Esophagus muscularis mucosa (tissue), 4 donors: ENCODE data around the gene SCFD2. TPM values are rescaled to one million over a fixed set of nuclear protein-coding genes. Genes with fewer than 3 reads are reported as not detected.

Source experiments
- DNase-seq: peaks from one replicate; pipeline ENCODE4 v3.0.0-alpha.2; 2017; ENCODE audit errors: extremely low spot score
- H3K27ac ChIP-seq, 4 donors: fragments of 200-600 bp; sonication (generic); replicated peaks in 1 of 4; 1 replicate in 3 of 4; 2 replicates in 1 of 4; pipeline ENCODE4 v1.5.1; 2016 to 2019; ENCODE audit warnings: mild to moderate bottlenecking in 1 of 4
- H3K27me3 ChIP-seq, 4 donors: fragments of 200-600 bp; sonication (generic); one replicate each; pipeline versions ENCODE4 v1.5.1 to v1.6.0; 2016 to 2019
- H3K36me3 ChIP-seq, 4 donors: fragments of 200-600 bp; sonication (generic); one replicate each; pipeline ENCODE4 v1.5.1; 2016 to 2019
- H3K4me1 ChIP-seq, 4 donors: fragments of 200-600 bp; sonication (generic); one replicate each; pipeline ENCODE4 v1.5.1; 2016 to 2019
- H3K4me3 ChIP-seq, 4 donors: fragments of 200-600 bp; sonication (generic); 1 replicate in 2 of 4; 2 replicates in 2 of 4; pipeline ENCODE4 v1.5.1; 2016 to 2019; ENCODE audit warnings: mild to moderate bottlenecking in 4 of 4, moderate library complexity in 1 of 4
- H3K9me3 ChIP-seq, 4 donors: fragments of 200-600 bp; sonication (generic); 1 replicate in 3 of 4; 2 replicates in 1 of 4; pipeline ENCODE4 v1.5.1; 2016 to 2019
- EP300 ChIP-seq: sonication (generic); formaldehyde crosslinking; IDR thresholded peaks from one replicate; pipeline ENCODE4 v1.6.1; 2017; ENCODE audit warnings: antibody characterized with exemption
- POLR2A ChIP-seq: fragments of 450-650 bp; IDR thresholded peaks from one replicate; pipeline ENCODE4 v1.6.1; 2017; ENCODE audit warnings: antibody characterized with exemption, moderate library complexity, mild to moderate bottlenecking, low read depth
- POLR2AphosphoS5 ChIP-seq, 2 donors: sonication (generic); formaldehyde crosslinking; IDR thresholded peaks; one replicate each; pipeline ENCODE4 v1.6.1; 2017; ENCODE audit warnings: antibody characterized with exemption in 2 of 2
- WGBS: methylation state at CpG from one replicate; pipeline ENCODE4 v1.1.5; 2018; 5-methylcytosine and 5-hydroxymethylcytosine counted together
- intact Hi-C: fragments of 100-400 bp; cut with DNase I; formaldehyde crosslinking; loops from one replicate; pipeline ENCODE4 v1.15.1; 2023
- total RNA-seq, 4 donors: library from RNA; depleted of rRNA; stranded (reverse); fragments of >200 nt; gene quantifications; one replicate each; pipeline versions ENCODE4 v1.1.0 to v1.2.1, GENCODE V29; 2016
- TF ChIP-seq, protein P1 (sequence below), 3 experiments: fragments of 200-600 bp in 2 of 3; fragments of 450-650 bp in 1 of 3; sonication (generic) in 2 of 3; IDR thresholded peaks; one replicate each; pipeline ENCODE4 v1.5.1; 2017 to 2019; ENCODE audit warnings: antibody characterized with exemption in 3 of 3, mild to moderate bottlenecking in 2 of 3, moderate library complexity in 1 of 3

The SCFD2 gene
- total RNA-seq, 4 donors from 2014 or later = 10.0 to 15.7 (median 12.7) TPM

DNA sequence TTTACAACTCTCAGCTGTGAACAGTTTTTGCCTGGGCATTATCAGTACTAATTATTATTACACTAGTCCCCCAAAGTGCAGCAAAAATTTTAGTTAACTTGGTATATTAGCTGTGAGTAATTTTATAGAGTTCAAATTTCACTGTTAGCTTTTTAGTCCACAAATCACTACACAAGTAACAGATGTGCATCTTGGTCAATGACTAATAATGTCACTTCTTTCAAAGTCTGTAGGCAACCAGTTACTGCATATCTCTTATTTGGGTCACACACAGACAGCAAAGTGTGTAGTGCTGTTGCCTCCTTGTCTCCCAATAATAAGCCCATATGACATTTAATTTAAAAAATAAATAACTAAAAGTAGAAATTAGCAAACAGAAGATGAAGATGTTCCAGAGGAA lies 159.9 kb downstream of the SCFD2 start:
- H3K27ac ChIP-seq = no peak overlapping the region
- no peaks in the 10 kb centered on the region for H3K4me1 ChIP-seq
- H3K9me3 ChIP-seq = no peaks in the 10 kb centered on the region
- H3K4me3 ChIP-seq = no peak overlapping the region
- intact Hi-C loops = no loop called here
- H3K27me3 ChIP-seq = no peaks in the 10 kb centered on the region
- no peak for DNase-seq
- H3K36me3 ChIP-seq = no peaks in the 10 kb centered on the region
- TF ChIP-seq EP300 (no peak), POLR2AphosphoS5 (IDR thresholded peaks at IDR 0.05) (no peak), POLR2A (no peak)
- TF ChIP-seq, protein P1, sequence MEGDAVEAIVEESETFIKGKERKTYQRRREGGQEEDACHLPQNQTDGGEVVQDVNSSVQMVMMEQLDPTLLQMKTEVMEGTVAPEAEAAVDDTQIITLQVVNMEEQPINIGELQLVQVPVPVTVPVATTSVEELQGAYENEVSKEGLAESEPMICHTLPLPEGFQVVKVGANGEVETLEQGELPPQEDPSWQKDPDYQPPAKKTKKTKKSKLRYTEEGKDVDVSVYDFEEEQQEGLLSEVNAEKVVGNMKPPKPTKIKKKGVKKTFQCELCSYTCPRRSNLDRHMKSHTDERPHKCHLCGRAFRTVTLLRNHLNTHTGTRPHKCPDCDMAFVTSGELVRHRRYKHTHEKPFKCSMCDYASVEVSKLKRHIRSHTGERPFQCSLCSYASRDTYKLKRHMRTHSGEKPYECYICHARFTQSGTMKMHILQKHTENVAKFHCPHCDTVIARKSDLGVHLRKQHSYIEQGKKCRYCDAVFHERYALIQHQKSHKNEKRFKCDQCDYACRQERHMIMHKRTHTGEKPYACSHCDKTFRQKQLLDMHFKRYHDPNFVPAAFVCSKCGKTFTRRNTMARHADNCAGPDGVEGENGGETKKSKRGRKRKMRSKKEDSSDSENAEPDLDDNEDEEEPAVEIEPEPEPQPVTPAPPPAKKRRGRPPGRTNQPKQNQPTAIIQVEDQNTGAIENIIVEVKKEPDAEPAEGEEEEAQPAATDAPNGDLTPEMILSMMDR (IDR thresholded peaks at IDR 0.05) = no peak

DNA sequence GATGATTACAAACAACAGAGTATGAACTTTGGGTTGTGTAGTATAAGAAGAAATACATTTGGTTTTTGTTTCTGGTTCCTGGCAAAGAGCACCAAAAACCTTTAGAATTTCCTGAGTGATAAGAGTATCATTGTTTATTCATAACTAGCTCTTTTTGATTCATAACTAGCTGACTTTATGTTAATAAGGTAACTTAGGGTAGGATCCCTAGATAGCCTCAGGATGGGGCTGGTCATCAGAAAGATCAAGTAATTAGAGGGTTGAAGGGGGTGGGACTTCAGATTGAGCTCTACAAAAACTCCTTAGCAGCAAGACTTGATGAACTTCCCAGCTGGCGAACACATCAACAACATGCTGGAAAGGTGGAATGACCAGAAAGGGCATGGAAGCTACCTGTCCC lies 166.5 kb downstream of the SCFD2 start:
- H3K27ac ChIP-seq = no peak overlapping the region
- no peaks in the 10 kb centered on the region for H3K36me3 ChIP-seq
- TF ChIP-seq, protein P1 (IDR thresholded peaks at IDR 0.05) = no peak
- TF ChIP-seq POLR2AphosphoS5 (IDR thresholded peaks at IDR 0.05) (no peak), EP300 (no peak), POLR2A (no peak)
- H3K4me3 ChIP-seq = no peak overlapping the region
- intact Hi-C loops = loop anchor here (5.0 kb wide), 2 partner anchors 708 to 1033 kb away; no protein-coding TSS in a partner anchor
- peaks cover 0 to 5% (median 2%) of the 10 kb centered on the region in 4 donors for H3K4me1 ChIP-seq
- no peaks in the 10 kb centered on the region for H3K27me3 ChIP-seq
- 90% methylated on average over 1 of the region's 1 CpG for WGBS
- H3K9me3 ChIP-seq = no peaks in the 10 kb centered on the region
- no peak for DNase-seq

DNA sequence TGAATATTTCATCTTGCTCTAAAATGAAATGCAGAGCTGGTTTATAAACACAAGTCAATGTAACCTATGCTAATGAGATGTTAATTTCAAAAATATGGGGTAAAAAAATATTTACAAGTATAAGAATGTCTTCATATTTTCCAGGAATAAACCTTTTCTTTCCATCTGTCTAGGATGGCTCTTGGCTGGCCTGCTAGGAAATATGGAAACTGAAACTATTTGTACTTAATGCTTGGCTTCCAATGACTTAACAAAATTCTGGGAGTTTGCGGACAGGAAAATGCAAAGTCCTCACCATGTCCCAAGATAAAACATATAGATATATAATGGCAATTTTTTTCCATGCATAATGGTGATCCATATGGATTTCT lies 168.1 kb downstream of the SCFD2 start:
- intact Hi-C loops = loop anchor here (5.0 kb wide), 2 partner anchors 710 to 1035 kb away; no protein-coding TSS in a partner anchor
- 85% methylated on average over 1 of the region's 1 CpG for WGBS
- TF ChIP-seq POLR2A (no peak), EP300 (no peak), POLR2AphosphoS5 (IDR thresholded peaks at IDR 0.05) (no peak)
- TF ChIP-seq, protein P1 (IDR thresholded peaks at IDR 0.05) = no peak
- peaks cover 0 to 5% (median 2%) of the 10 kb centered on the region in 4 donors for H3K4me1 ChIP-seq
- DNase-seq = no peak
- no peaks in the 10 kb centered on the region for H3K9me3 ChIP-seq
- H3K36me3 ChIP-seq = no peaks in the 10 kb centered on the region
- no peak overlapping the region for H3K27ac ChIP-seq
- H3K27me3 ChIP-seq = no peaks in the 10 kb centered on the region
- H3K4me3 ChIP-seq = no peak overlapping the region

DNA sequence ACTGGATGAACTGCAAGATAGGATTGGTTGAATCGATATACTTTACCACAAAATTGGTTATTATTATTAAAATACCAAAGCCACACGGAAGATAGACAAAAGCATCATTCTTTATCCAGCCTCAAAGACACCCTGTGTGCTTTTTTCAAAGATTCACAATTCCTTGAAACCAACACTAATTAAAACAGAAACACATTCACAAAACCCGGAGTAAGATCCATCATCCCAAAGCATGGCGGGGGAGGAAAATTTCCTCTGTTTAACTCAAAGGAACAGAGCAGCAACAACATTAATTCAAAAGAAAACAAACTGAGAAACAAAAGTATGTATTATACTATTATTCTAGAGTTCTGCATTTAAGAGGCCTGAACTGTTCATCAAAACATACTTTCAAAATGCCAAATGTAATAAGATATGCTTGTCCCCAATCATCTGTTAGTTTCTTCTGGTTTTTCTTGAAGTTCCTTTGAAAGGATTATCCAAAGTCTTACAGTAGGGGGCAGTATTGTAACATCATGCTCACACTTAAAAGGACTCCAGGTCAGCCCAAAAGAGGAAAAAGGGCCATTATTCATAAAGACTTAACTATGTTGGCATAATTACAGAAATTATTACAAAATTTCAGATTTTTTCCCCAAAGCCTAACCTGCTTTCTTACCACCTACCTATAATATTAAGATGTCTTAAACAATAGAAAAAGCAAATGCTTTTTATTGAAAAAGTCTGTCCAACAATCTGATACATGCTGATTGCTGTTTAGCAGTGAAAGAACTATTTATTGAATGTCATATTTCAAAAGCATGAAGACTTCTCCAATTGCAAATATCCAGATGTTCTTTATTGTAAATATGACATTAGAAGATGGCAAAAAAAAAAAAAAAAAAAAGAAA lies 168.7 kb downstream of the SCFD2 start:
- DNase-seq = no peak
- no peak for TF ChIP-seq EP300
- TF ChIP-seq, protein P1 (IDR thresholded peaks at IDR 0.05) = peak; percentile 54 to 70 (median 69)
- no peaks in the 10 kb centered on the region for H3K27me3 ChIP-seq
- peaks cover 0 to 5% (median 2%) of the 10 kb centered on the region in 4 donors for H3K4me1 ChIP-seq
- H3K36me3 ChIP-seq = no peaks in the 10 kb centered on the region
- 52% methylated on average over 4 of the region's 4 CpGs for WGBS
- H3K27ac ChIP-seq = no peak overlapping the region
- no peaks in the 10 kb centered on the region for H3K9me3 ChIP-seq
- intact Hi-C loops = loop anchor here (5.0 kb wide), 2 partner anchors 710 to 1035 kb away; no protein-coding TSS in a partner anchor
- H3K4me3 ChIP-seq = no peak overlapping the region
